ENCODE data around the gene KCNIP4. TPM values are rescaled to one million over a fixed set of nuclear protein-coding genes. Genes with fewer than 3 reads are reported as not detected.

KCNIP4 gene
- total RNA-seq, 4 donors from 2014 or later = 2.5 TPM; not detected in 2

DNA sequence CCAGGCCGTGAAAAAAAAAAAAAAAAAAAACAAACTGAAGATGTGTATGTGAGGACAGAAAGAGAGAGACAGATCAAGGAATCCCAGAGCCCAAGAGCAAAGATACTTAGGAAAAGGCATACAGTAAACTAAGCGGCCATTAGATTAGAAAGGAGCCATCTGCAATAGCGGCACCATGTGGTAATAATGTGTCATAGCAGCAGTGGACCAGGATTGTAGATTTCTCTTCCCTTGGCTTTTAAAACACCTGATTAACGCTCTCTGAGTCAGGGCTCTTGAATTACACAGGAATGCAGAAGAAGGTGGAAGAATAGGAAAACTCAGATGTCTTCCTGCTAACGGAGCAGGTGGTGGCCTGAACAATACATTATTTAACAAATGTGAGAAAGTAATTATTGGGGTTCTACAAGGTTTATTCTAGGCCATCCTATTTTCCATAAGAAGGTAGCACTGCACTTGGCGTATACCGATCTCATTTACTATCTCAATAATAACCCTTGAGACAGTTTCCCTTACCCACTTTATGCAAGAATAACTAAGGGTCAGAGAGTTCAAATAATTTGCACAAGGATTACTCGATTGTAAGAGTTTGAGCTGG lies 182.7 kb downstream of the KCNIP4 start:
- 40 to 49% methylated on average over 6 to 8 of the region's 8 CpGs for WGBS, 2 donors (ENCODE audit: low coverage in 1 of 2)
- TF ChIP-seq, protein P1, sequence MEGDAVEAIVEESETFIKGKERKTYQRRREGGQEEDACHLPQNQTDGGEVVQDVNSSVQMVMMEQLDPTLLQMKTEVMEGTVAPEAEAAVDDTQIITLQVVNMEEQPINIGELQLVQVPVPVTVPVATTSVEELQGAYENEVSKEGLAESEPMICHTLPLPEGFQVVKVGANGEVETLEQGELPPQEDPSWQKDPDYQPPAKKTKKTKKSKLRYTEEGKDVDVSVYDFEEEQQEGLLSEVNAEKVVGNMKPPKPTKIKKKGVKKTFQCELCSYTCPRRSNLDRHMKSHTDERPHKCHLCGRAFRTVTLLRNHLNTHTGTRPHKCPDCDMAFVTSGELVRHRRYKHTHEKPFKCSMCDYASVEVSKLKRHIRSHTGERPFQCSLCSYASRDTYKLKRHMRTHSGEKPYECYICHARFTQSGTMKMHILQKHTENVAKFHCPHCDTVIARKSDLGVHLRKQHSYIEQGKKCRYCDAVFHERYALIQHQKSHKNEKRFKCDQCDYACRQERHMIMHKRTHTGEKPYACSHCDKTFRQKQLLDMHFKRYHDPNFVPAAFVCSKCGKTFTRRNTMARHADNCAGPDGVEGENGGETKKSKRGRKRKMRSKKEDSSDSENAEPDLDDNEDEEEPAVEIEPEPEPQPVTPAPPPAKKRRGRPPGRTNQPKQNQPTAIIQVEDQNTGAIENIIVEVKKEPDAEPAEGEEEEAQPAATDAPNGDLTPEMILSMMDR (IDR thresholded peaks at IDR 0.05) = peak; percentile 64 to 84 (median 72)
- TF ChIP-seq EP300 (IDR thresholded peaks at IDR 0.05; ENCODE audit: low read depth) = no peak
- peak; percentile 19 for DNase-seq
- intact Hi-C loops (cut with DNase I; ENCODE audit: low total_unique reads) = loop anchor here (5.0 kb wide), 1 partner anchor 254 kb away; no protein-coding TSS in a partner anchor
- in situ Hi-C loops (cut with MboI; ENCODE audit: low pct_ligation_motif_present in 1 of 4, low pct_unique_long_range_greater_than_20kb in 1 of 4, low sequenced_read_pairs in 3 of 4) = loop anchor here (5.0 to 25.0 kb wide), 3 partner anchors 249 to 254 kb away; no protein-coding TSS in a partner anchor
- Histone ChIP-seq H3K27ac (no peak overlapping the region), H3K9me3 (no peaks in the 10 kb centered on the region), H3K4me1 (no peaks in the 10 kb centered on the region), H3K27me3 (no peaks in the 10 kb centered on the region), H3K4me3 (no peak overlapping the region), H3K36me3 (no peaks in the 10 kb centered on the region)

DNA sequence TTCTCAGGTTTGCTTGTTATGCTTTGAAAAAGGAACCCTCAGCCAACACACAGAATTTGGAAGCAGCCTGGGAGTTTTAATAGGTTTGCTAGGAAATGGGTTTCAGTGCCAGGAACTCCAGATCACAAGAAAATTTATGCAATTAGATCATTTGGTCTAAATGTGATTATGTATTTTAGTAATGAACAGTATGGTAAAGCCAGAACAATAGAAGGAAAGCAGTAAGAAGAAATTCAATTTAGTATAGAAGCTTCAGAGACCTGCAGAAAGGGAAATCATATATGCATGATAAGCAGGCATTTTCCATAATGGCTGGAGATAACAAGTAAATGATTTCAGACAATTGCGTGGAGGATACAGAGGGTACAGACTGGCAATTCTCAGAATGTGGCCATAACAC lies 184.7 kb downstream of the KCNIP4 start:
- 63 to 70% methylated on average over 1 of the region's 1 CpG for WGBS, 2 donors (ENCODE audit: low coverage in 1 of 2)

DNA sequence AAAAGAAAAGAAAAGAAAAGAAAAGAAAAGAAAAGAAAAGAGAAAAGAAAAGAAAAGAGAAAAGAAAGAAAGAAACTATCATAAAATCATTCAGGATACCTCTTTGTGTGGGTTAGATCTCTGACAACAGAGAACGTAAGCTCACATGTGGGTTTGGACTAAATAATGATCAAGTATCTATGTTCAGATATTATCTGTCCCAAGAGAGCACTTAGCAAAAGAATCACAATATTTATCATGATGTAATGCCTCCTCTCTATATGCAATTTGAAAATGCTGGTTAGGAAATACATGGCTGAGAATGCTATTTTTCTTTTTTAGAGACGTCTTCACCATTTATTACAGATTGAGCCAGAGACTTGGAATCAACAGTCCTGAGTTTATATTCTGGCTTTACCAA lies 191.3 kb downstream of the KCNIP4 start:
- H3K36me3 ChIP-seq = no peaks in the 10 kb centered on the region
- in situ Hi-C loops (cut with MboI; ENCODE audit: low pct_ligation_motif_present in 1 of 4, low pct_unique_long_range_greater_than_20kb in 1 of 4, low sequenced_read_pairs in 3 of 4) = loop anchor here in 1 of 4 donors (25.0 kb wide), 1 partner anchor 245 kb away; no protein-coding TSS in a partner anchor

More for the DNA sequence above, 184.7 kb downstream of the KCNIP4 start:
- in situ Hi-C loops (cut with MboI; ENCODE audit: low pct_ligation_motif_present in 1 of 4, low pct_unique_long_range_greater_than_20kb in 1 of 4, low sequenced_read_pairs in 3 of 4) = loop anchor here in 3 of 4 donors (10.0 to 25.0 kb wide), 2 partner anchors 249 to 252 kb away; no protein-coding TSS in a partner anchor
- Histone ChIP-seq H3K27me3 (no peaks in the 10 kb centered on the region), H3K4me1 (no peaks in the 10 kb centered on the region), H3K9me3 (no peaks in the 10 kb centered on the region), H3K27ac (no peak overlapping the region), H3K36me3 (no peaks in the 10 kb centered on the region), H3K4me3 (no peak overlapping the region)
- DNase-seq = no peak
- intact Hi-C loops (cut with DNase I; ENCODE audit: low total_unique reads) = no loop called here
- TF ChIP-seq EP300 (IDR thresholded peaks at IDR 0.05; ENCODE audit: low read depth) (no peak), POLR2AphosphoS5 (IDR thresholded peaks at IDR 0.05) (no peak), POLR2A (IDR thresholded peaks at IDR 0.05) (no peak)
- TF ChIP-seq, protein P1 (IDR thresholded peaks at IDR 0.05) = no peak

DNA sequence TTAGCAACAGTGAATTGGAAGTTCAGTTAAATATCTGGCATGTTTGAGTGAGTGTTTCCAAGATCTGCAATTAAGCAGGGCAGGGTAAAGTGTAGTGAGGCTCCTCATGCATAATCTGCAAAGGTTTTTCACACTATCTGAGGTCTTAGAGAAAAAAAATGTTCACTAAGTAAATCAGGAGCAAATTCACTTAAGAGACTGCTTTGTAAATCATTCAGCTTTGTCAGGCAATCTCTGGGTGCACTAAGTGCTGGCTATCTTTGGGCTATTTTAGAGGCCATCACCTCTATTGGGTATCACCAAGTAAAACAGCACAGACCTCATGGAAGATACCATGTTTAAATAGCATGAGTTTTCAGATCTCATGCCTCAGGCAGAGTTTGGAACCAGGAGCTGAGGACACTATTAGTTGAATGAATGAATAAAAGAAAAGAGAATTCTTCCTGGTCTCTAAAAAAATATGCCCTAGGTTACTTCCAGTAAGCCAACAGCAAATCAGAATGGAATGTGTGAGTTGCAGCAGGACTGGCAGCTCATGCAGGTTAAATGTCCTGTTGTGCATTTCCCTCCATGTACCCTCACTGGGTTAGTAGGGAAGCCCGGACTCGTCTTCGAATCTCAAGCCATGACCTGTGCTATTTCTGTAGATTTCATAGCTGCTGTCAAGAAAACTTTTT lies 195.3 kb downstream of the KCNIP4 start:
- no peak overlapping the region for H3K4me3 ChIP-seq
- TF ChIP-seq POLR2AphosphoS5 (IDR thresholded peaks at IDR 0.05) = no peak
- TF ChIP-seq POLR2A (IDR thresholded peaks at IDR 0.05) = no peak
- no peak for TF ChIP-seq EP300 (IDR thresholded peaks at IDR 0.05; ENCODE audit: low read depth)
- TF ChIP-seq, protein P1 (IDR thresholded peaks at IDR 0.05) = no peak
- intact Hi-C loops (cut with DNase I; ENCODE audit: low total_unique reads) (no loop called here), in situ Hi-C loops (cut with MboI; ENCODE audit: low pct_ligation_motif_present in 1 of 4, low pct_unique_long_range_greater_than_20kb in 1 of 4, low sequenced_read_pairs in 3 of 4) (loop anchor here in 1 of 4 donors (25.0 kb wide), 1 partner anchor 241 kb away; no protein-coding TSS in a partner anchor)
- H3K4me1 ChIP-seq = no peaks in the 10 kb centered on the region
- WGBS, 2 donors (ENCODE audit: low coverage in 1 of 2) = 79% methylated on average over 3 of the region's 3 CpGs; no CpG with 5 or more reads in 1 of the 2 donors
- H3K36me3 ChIP-seq = no peaks in the 10 kb centered on the region
- H3K9me3 ChIP-seq = no peaks in the 10 kb centered on the region
- no peak for DNase-seq
- no peak overlapping the region for H3K27ac ChIP-seq
- H3K27me3 ChIP-seq = no peaks in the 10 kb centered on the region

More for the DNA sequence above, 191.3 kb downstream of the KCNIP4 start:
- Histone ChIP-seq H3K4me3 (no peak overlapping the region), H3K27ac (no peak overlapping the region), H3K27me3 (no peaks in the 10 kb centered on the region), H3K4me1 (no peaks in the 10 kb centered on the region), H3K9me3 (no peaks in the 10 kb centered on the region)
- 57 to 58% methylated on average over 2 of the region's 2 CpGs for WGBS, 2 donors (ENCODE audit: low coverage in 1 of 2)
- intact Hi-C loops (cut with DNase I; ENCODE audit: low total_unique reads) = no loop called here
- TF ChIP-seq, protein P1 (IDR thresholded peaks at IDR 0.05) = no peak
- TF ChIP-seq EP300 (IDR thresholded peaks at IDR 0.05; ENCODE audit: low read depth) = no peak
- no peak for TF ChIP-seq POLR2A (IDR thresholded peaks at IDR 0.05)
- DNase-seq = no peak

Measured in transverse colon (tissue), 4 donors.